SK-N-SH (cell line): Measurements from ENCODE around the gene RBBP4. TPM values are rescaled to one million over a fixed set of nuclear protein-coding genes. Genes with fewer than 3 reads are reported as not detected.

ENCODE experiments used
- CTCF ChIA-PET: fragments of 300-600, 350-600 bp; formaldehyde crosslinking; extraction: SDS; loops from one replicate; lab custom pipeline; 2021; lab: Yijun Ruan, JAX
- POLR2A ChIA-PET: fragments of 350-600 bp; sonication (Branson Sonifier 250); formaldehyde crosslinking; extraction: SDS; loops from one replicate; lab custom pipeline; 2020; ENCODE audit warnings: antibody characterized with exemption, inconsistent platforms; lab: Yijun Ruan, JAX
- DNase-seq: peaks from one replicate; pipeline ENCODE4 v3.0.0; 2012
- H2AFZ ChIP-seq: fragments of 200-600 bp; sonication (generic); 2 replicates; pipeline ENCODE4 v1.8.1; 2016; ENCODE audit warnings: antibody characterized with exemption, mild to moderate bottlenecking, low read depth
- H3F3A ChIP-seq: fragments of 200-600 bp; sonication (generic); replicated peaks from 2 replicates; pipeline ENCODE3; 2016; ENCODE audit warnings: antibody characterized with exemption, mild to moderate bottlenecking; ENCODE audit not compliant: insufficient read depth
- H3K27ac ChIP-seq, 2 experiments: fragments of 200-500 bp in 1 of 2; fragments of 200-600 bp in 1 of 2; sonication (Bioruptor generic) in 1 of 2; sonication (generic), shearing (Covaris generic) in 1 of 2; 2 replicates each; pipeline versions ENCODE4 v1.5.1 to v1.6.1; 2014 to 2016; ENCODE audit warnings: low read depth in 2 of 2, inconsistent platforms in 1 of 2, low read length in 1 of 2, mild to moderate bottlenecking in 1 of 2, mixed read lengths in 1 of 2
- H3K27me3 ChIP-seq: fragments of 200-600 bp; sonication (generic), shearing (Covaris generic); 2 replicates; pipeline ENCODE4 v1.6.1; 2016; ENCODE audit warnings: mixed run types; ENCODE audit not compliant: insufficient read depth
- H3K36me3 ChIP-seq, 2 experiments: fragments of 200-500 bp in 1 of 2; fragments of 200-600 bp in 1 of 2; sonication (Bioruptor generic) in 1 of 2; sonication (generic) in 1 of 2; replicated peaks in 1 of 2; 2 replicates each; pipeline versions ENCODE3 to v1.5.1; 2014 to 2016; ENCODE audit warnings: low read length in 1 of 2, mild to moderate bottlenecking in 1 of 2; ENCODE audit not compliant: insufficient read depth in 2 of 2, control insufficient read depth in 1 of 2
- H3K4me1 ChIP-seq, 2 experiments: fragments of 200-500 bp in 1 of 2; fragments of 200-600 bp in 1 of 2; sonication (Bioruptor generic) in 1 of 2; sonication (generic), shearing (Covaris generic) in 1 of 2; 2 replicates each; pipeline versions ENCODE4 v1.5.1 to v1.6.1; 2014 to 2016; ENCODE audit warnings: low read depth in 1 of 2, low read length in 1 of 2, mixed run types in 1 of 2; ENCODE audit not compliant: insufficient read depth in 2 of 2, control insufficient read depth in 1 of 2
- H3K4me2 ChIP-seq: fragments of 200-600 bp; sonication (generic), shearing (Covaris generic); 2 replicates; pipeline ENCODE4 v1.6.1; 2017; ENCODE audit warnings: mixed run types
- H3K4me3 ChIP-seq, 2 experiments: fragments of 200-500 bp in 1 of 2; fragments of 200-600 bp in 1 of 2; sonication (Bioruptor generic) in 1 of 2; sonication (generic), shearing (Covaris generic) in 1 of 2; 2 replicates each; pipeline versions ENCODE4 v1.5.1 to v1.8.1; 2014 to 2016; ENCODE audit warnings: low read depth in 2 of 2, inconsistent platforms in 1 of 2, low read length in 1 of 2, mild to moderate bottlenecking in 1 of 2, mixed read lengths in 1 of 2, moderate library complexity in 1 of 2
- H3K79me2 ChIP-seq: fragments of 200-600 bp; sonication (generic); 2 replicates; pipeline ENCODE4 v1.8.1; 2017; ENCODE audit warnings: mild to moderate bottlenecking; ENCODE audit not compliant: insufficient read depth
- H3K9ac ChIP-seq: fragments of 200-600 bp; sonication (generic); 2 replicates; pipeline ENCODE4 v1.6.1; 2017; ENCODE audit warnings: mixed run types
- H3K9me2 ChIP-seq: fragments of 200-600 bp; sonication (generic); 2 replicates; pipeline ENCODE4 v1.6.1; 2017; ENCODE audit warnings: mixed run types
- H3K9me3 ChIP-seq: fragments of 200-600 bp; sonication (generic); 2 replicates; pipeline ENCODE4 v1.6.1; 2017; ENCODE audit warnings: mixed run types, mild to moderate bottlenecking, moderate library complexity
- H4K20me1 ChIP-seq: fragments of 200-600 bp; sonication (generic); 2 replicates; pipeline ENCODE4 v1.6.1; 2017; ENCODE audit warnings: mild to moderate bottlenecking, mixed run types; ENCODE audit not compliant: insufficient read depth
- ELF1 ChIP-seq: IDR thresholded peaks from 2 replicates; pipeline ENCODE4 v1.4.0; 2012
- EP300 ChIP-seq, 2 experiments: IDR thresholded peaks; 2 replicates each; pipeline versions ENCODE4 v1.4.0 to v1.6.1; 2012; ENCODE audit warnings: borderline replicate concordance in 1 of 2, low read depth in 1 of 2, low read length in 1 of 2
- EZH2phosphoT487 ChIP-seq: fragments of 200-600 bp; sonication (generic); IDR thresholded peaks from 2 replicates; pipeline ENCODE4 v1.6.1; 2017; ENCODE audit warnings: low read depth, mixed run types, mild to moderate bottlenecking, antibody characterized with exemption, moderate library complexity, borderline replicate concordance
- FOXJ3 ChIP-seq: sonication (generic); formaldehyde crosslinking; IDR thresholded peaks from 2 replicates; pipeline ENCODE4 v1.5.1; 2020; ENCODE audit warnings: mild to moderate bottlenecking, missing genetic modification reagents
- FOXM1 ChIP-seq: IDR thresholded peaks from 2 replicates; pipeline ENCODE4 v1.4.0; 2012; ENCODE audit warnings: low read depth, mild to moderate bottlenecking
- GABPA ChIP-seq: IDR thresholded peaks from 2 replicates; pipeline ENCODE4 v1.4.0; 2012; ENCODE audit warnings: low read depth, mild to moderate bottlenecking
- GATA2 ChIP-seq: sonication (generic); formaldehyde crosslinking; IDR thresholded peaks from 2 replicates; pipeline ENCODE4 v1.5.0; 2020; ENCODE audit warnings: mild to moderate bottlenecking, missing genetic modification reagents
- MAX ChIP-seq: IDR thresholded peaks from 2 replicates; pipeline ENCODE4 v1.4.0; 2012; ENCODE audit warnings: low read depth
- NFIC ChIP-seq: IDR thresholded peaks from 2 replicates; pipeline ENCODE4 v1.4.0; 2012; ENCODE audit warnings: borderline replicate concordance
- POLR2AphosphoS5 ChIP-seq: IDR thresholded peaks from 2 replicates; pipeline ENCODE4 v1.6.1; 2012; ENCODE audit warnings: low read depth, low read length
- RCOR1 ChIP-seq: fragments of 150-350 bp; IDR thresholded peaks from 2 replicates; pipeline ENCODE4 v1.6.1; 2017; ENCODE audit warnings: antibody characterized with exemption, low read length
- REST ChIP-seq: IDR thresholded peaks from 2 replicates; pipeline ENCODE4 v1.6.1; 2012; ENCODE audit warnings: mild to moderate bottlenecking, low read depth, low read length, moderate library complexity
- RFX5 ChIP-seq: IDR thresholded peaks from 2 replicates; pipeline ENCODE4 v1.6.1; 2012; ENCODE audit warnings: mild to moderate bottlenecking, improper control_type of control experiment, low read length
- RXRA ChIP-seq: IDR thresholded peaks from 2 replicates; pipeline ENCODE4 v1.4.0; 2012; ENCODE audit warnings: low read depth, mild to moderate bottlenecking, borderline replicate concordance
- SIN3A ChIP-seq: IDR thresholded peaks from 2 replicates; pipeline ENCODE4 v1.6.1; 2012; ENCODE audit warnings: low read depth, mild to moderate bottlenecking, low read length, moderate library complexity, borderline replicate concordance
- SMC3 ChIP-seq: IDR thresholded peaks from 2 replicates; pipeline ENCODE4 v1.6.1; 2012; ENCODE audit warnings: low read depth, low read length, improper control_type of control experiment
- TEAD4 ChIP-seq: IDR thresholded peaks from 2 replicates; pipeline ENCODE4 v1.4.0; 2012; ENCODE audit warnings: mild to moderate bottlenecking, borderline replicate concordance; ENCODE audit not compliant: insufficient read depth
- WGBS: methylation state at CpG from one replicate; pipeline ENCODE4 v1.1.6; 2017; ENCODE audit warnings: low lambda C conversion rate; 5-methylcytosine and 5-hydroxymethylcytosine counted together
- polyA plus RNA-seq, 3 experiments: library from polyadenylated mRNA; depleted of rRNA; stranded (reverse); fragments of >200 nt; gene quantifications; 2 replicates each; pipeline ENCODE4 v1.2.3, GENCODE V29; 2012
- TF ChIP-seq, protein P1 (sequence below): fragments of 150-350 bp; IDR thresholded peaks from 2 replicates; pipeline ENCODE4 v1.6.1; 2016; ENCODE audit warnings: mild to moderate bottlenecking, low read depth, low read length
- TF ChIP-seq, protein P2 (sequence below): IDR thresholded peaks from 2 replicates; pipeline ENCODE4 v1.4.0; 2012; ENCODE audit warnings: low read depth, borderline replicate concordance

Gene RBBP4
- polyA plus RNA-seq, 1 of the 3 experiments (the other 2 are of a cell fraction) = 108 TPM

DNA sequence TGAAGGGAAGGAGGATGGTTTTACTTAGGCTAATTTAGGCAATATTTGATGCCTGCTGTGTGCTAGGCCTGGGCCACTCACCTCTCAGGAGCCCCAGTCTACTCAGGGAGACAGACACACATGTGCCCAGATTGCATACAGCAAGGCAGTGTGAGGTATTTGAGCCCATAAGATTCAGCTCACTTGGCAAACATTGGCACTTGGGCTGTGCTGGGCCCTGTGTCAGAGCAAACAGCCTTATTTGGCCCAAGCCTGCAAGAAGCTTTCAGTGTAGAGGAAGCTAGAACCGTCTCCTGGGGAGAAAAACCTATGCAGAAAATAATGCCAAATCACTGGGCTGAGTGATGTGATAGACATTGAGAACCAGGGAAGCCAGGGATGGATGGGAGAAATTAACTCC lies 55.5 kb downstream of the RBBP4 start:
- Histone ChIP-seq H3K27me3 (no peaks in the 10 kb centered on the region), H4K20me1 (no peaks in the 10 kb centered on the region), H3K9me3 (no peaks in the 10 kb centered on the region), H3F3A (peaks cover 17% of the 10 kb centered on the region), H3K9ac (no peak overlapping the region), H3K79me2 (peaks cover 14% of the 10 kb centered on the region), H3K9me2 (no peaks in the 10 kb centered on the region), H3K4me3 (no peak overlapping the region), H3K36me3 (no peaks in the 10 kb centered on the region), H3K27ac (no peak overlapping the region), H3K4me1 (peaks cover 9 to 13% of the 10 kb centered on the region in 2 experiments; a peak in 3 of 4 replicates), H3K4me2 (no peak overlapping the region), H2AFZ (no peak overlapping the region)
- ChIA-PET CTCF (interaction anchor here (1.1 to 18.9 kb wide), 5 partner anchors 9 to 306 kb away, joined by 3 to 392 read pairs (median 4); a partner anchor contains a TSS), POLR2A (interaction anchor here (0.8 to 0.9 kb wide), 2 partner anchors 56 to 63 kb away, joined by 3 to 4 read pairs; partner anchors contain the start of genes RBBP4 and ZBTB8OS)
- DNase-seq = no peak
- WGBS = 55% methylated on average over 1 of the region's 1 CpG
- TF ChIP-seq GATA2 (CRISPR knock-in tag) = no peak
- no peak for TF ChIP-seq ELF1
- TF ChIP-seq, protein P1, sequence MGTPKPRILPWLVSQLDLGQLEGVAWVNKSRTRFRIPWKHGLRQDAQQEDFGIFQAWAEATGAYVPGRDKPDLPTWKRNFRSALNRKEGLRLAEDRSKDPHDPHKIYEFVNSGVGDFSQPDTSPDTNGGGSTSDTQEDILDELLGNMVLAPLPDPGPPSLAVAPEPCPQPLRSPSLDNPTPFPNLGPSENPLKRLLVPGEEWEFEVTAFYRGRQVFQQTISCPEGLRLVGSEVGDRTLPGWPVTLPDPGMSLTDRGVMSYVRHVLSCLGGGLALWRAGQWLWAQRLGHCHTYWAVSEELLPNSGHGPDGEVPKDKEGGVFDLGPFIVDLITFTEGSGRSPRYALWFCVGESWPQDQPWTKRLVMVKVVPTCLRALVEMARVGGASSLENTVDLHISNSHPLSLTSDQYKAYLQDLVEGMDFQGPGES = no peak
- no peak for TF ChIP-seq EP300 (IDR thresholded peaks at IDR 0.05; ENCODE audit: borderline replicate concordance in 1 of 2, low read depth in 1 of 2, low read length in 1 of 2)
- TF ChIP-seq FOXM1 = no peak
- no peak for TF ChIP-seq RFX5
- no peak for TF ChIP-seq POLR2AphosphoS5
- no peak for TF ChIP-seq RCOR1
- no peak for TF ChIP-seq GABPA
- no peak for TF ChIP-seq TEAD4
- no peak for TF ChIP-seq NFIC
- no peak for TF ChIP-seq FOXJ3 (CRISPR knock-in tag)

GRCh38 chr1:32709075-32709474 lies 58.1 kb downstream of the RBBP4 start:
- POLR2A ChIA-PET = no interaction called here
- TF ChIP-seq RCOR1 (no peak), RFX5 (no peak), GATA2 (CRISPR knock-in tag) (no peak), GABPA (no peak), MAX (no peak), FOXM1 (no peak), NFIC (no peak), SIN3A (no peak), EZH2phosphoT487 (no peak), REST (no peak), SMC3 (no peak), RXRA (no peak)
- TF ChIP-seq, protein P2, sequence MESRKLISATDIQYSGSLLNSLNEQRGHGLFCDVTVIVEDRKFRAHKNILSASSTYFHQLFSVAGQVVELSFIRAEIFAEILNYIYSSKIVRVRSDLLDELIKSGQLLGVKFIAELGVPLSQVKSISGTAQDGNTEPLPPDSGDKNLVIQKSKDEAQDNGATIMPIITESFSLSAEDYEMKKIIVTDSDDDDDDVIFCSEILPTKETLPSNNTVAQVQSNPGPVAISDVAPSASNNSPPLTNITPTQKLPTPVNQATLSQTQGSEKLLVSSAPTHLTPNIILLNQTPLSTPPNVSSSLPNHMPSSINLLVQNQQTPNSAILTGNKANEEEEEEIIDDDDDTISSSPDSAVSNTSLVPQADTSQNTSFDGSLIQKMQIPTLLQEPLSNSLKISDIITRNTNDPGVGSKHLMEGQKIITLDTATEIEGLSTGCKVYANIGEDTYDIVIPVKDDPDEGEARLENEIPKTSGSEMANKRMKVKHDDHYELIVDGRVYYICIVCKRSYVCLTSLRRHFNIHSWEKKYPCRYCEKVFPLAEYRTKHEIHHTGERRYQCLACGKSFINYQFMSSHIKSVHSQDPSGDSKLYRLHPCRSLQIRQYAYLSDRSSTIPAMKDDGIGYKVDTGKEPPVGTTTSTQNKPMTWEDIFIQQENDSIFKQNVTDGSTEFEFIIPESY = no peak
- TF ChIP-seq, protein P1 = no peak

More at GRCh38 chr1:32709075-32709474, 58.1 kb downstream of the RBBP4 start:
- DNase-seq = no peak
- Histone ChIP-seq H3K4me2 (no peak overlapping the region), H3K27me3 (no peaks in the 10 kb centered on the region), H2AFZ (no peak overlapping the region), H3K4me3 (no peak overlapping the region), H4K20me1 (no peaks in the 10 kb centered on the region), H3K4me1 (peaks cover 0 to 7% of the 10 kb centered on the region in 2 experiments; a peak in 2 of 4 replicates), H3K9me2 (no peaks in the 10 kb centered on the region), H3K27ac (no peak overlapping the region), H3K9ac (no peak overlapping the region), H3K36me3 (no peaks in the 10 kb centered on the region), H3F3A (peaks cover 9% of the 10 kb centered on the region), H3K79me2 (no peaks in the 10 kb centered on the region), H3K9me3 (no peaks in the 10 kb centered on the region)
- CTCF ChIA-PET = interaction anchor here (0.9 to 18.9 kb wide), 6 partner anchors 40 to 377 kb away, joined by 3 to 392 read pairs (median 4); no protein-coding TSS in a partner anchor
- WGBS = 98% methylated on average over 2 of the region's 2 CpGs
